ENCODE results near the gene SEPTIN10.

SEPTIN10 gene

DNA sequence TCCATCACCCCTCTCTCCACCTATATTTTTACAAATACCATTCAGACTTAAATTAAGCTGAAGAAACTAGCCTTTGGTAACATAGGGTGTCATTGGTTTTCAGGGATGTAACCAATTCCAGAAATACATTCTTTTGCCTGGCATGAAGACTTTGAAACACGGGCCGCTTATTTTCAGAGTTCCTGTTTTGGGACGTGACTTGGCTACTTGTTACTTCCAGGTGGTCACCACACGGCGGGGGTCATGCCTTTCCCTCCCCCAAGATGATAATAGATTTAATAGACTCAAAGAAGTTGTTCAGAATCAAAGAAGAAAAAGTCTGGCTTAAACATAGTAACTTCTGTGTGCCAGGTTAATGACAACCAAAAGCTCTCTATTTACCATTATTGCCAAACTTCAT, 110.6 kb downstream of the SEPTIN10 start:
- no peaks in the 10 kb centered on the region for H3K4me1 ChIP-seq (ENCODE audit: insufficient read depth, low read length)
- no peaks in the 10 kb centered on the region; the same call in 1 of the 2 replicates for H3K36me3 ChIP-seq (ENCODE audit: insufficient read depth, low read length)
- no peak overlapping the region for H3K9ac ChIP-seq (ENCODE audit: low read depth, low read length)
- no peaks in the 10 kb centered on the region for H3K9me3 ChIP-seq (ENCODE audit: control insufficient read depth, insufficient read depth, low read length)

DNA sequence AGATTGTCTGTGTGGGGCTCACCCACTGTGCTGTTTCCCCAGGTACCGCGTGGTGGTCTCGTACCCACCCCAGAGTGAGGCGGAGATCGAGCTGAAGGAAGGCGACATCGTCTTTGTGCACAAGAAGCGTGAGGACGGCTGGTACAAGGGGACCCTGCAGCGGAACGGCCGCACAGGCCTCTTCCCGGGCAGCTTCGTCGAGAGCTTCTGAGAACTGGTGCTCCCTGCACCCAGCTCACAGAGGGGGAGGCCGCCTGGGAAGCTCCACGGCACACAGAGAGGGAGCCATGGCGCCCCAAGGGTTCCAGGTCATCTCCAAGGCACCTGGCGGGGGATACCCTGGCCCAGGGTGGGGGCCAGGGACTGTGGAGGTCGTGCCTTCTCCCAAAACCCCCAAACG, 112.3 kb downstream of the SEPTIN10 start:
- H3K9ac ChIP-seq (ENCODE audit: low read depth, low read length), result no peak overlapping the region
- H3K36me3 ChIP-seq (ENCODE audit: insufficient read depth, low read length), result no peaks in the 10 kb centered on the region
- H3K9me3 ChIP-seq (ENCODE audit: control insufficient read depth, insufficient read depth, low read length), result no peaks in the 10 kb centered on the region
- no peaks in the 10 kb centered on the region for H3K4me1 ChIP-seq (ENCODE audit: insufficient read depth, low read length)

DNA sequence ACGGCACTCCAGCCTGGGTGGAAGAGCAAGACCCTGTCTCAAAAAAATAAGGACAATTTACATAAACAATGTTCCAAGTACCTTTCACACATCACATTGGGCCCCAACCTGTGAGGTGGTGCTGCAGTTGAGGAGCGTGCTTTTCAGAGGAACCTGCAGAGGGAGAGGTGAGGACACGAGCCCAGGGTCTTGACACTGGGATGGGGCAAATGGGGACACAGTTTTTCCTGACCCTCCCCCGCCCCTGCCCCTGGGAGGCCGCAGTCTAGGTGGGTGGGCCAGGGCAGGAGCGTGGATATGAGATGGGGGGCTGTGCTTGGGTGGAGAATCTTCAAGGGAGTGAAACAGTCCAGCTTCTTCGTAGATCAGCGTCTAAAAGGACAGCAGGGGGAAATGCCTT, 112.9 kb downstream of the SEPTIN10 start:
- Histone ChIP-seq H3K36me3 (ENCODE audit: insufficient read depth, low read length) (no peaks in the 10 kb centered on the region), H3K9me3 (ENCODE audit: control insufficient read depth, insufficient read depth, low read length) (no peaks in the 10 kb centered on the region), H3K4me1 (ENCODE audit: insufficient read depth, low read length) (no peaks in the 10 kb centered on the region), H3K9ac (ENCODE audit: low read depth, low read length) (no peak overlapping the region)

DNA sequence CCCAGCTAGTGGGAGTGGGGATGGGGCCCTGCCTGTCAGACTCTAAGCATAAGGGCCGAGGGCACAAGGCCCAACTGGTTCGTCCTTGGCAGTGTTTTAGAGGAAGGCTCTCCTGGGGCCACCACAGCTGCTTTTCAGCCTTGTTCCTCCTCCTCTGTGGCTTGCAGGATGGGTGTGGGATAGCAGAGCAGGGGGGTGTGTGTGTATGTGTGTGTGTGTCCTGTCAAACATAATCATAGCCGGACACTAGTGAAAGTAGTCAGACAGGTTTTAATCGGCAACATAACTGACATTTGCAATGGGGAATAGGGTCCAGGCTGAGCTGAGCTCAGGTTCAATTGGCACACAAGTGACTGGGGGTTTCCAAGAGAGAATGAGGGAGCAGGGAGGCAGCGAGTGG, 114.2 kb downstream of the SEPTIN10 start:
- no peaks in the 10 kb centered on the region for H3K36me3 ChIP-seq (ENCODE audit: insufficient read depth, low read length)
- no peaks in the 10 kb centered on the region for H3K4me1 ChIP-seq (ENCODE audit: insufficient read depth, low read length)
- H3K9ac ChIP-seq (ENCODE audit: low read depth, low read length), result no peak overlapping the region

DNA sequence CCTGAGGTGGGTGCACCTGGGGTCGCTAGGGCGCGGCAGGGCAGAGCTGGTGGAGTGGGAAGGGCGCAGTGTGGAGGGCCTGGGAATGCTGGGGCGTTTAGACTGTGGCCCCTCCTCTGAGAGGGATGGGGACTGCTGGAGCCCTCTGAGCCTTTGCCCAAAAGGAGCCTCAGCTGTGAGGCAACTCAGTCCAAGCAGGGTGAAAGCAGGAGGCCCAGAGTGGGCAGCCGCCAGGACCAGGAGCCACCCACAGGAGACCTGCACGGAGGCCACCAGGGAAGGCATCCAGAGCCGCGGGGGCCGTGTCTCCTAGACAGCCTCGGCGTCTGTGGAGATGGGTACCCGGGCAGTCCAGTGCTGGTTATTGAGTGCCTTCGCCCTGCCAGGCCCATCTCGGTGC, 114.9 kb downstream of the SEPTIN10 start:
- no peaks in the 10 kb centered on the region for H3K9me3 ChIP-seq (ENCODE audit: control insufficient read depth, insufficient read depth, low read length)
- H3K4me1 ChIP-seq (ENCODE audit: insufficient read depth, low read length), result no peaks in the 10 kb centered on the region
- no peaks in the 10 kb centered on the region for H3K36me3 ChIP-seq (ENCODE audit: insufficient read depth, low read length)
- H3K9ac ChIP-seq (ENCODE audit: low read depth, low read length), result no peak overlapping the region

More for the DNA sequence above, 114.2 kb downstream of the SEPTIN10 start:
- no peaks in the 10 kb centered on the region for H3K9me3 ChIP-seq (ENCODE audit: control insufficient read depth, insufficient read depth, low read length)

DNA sequence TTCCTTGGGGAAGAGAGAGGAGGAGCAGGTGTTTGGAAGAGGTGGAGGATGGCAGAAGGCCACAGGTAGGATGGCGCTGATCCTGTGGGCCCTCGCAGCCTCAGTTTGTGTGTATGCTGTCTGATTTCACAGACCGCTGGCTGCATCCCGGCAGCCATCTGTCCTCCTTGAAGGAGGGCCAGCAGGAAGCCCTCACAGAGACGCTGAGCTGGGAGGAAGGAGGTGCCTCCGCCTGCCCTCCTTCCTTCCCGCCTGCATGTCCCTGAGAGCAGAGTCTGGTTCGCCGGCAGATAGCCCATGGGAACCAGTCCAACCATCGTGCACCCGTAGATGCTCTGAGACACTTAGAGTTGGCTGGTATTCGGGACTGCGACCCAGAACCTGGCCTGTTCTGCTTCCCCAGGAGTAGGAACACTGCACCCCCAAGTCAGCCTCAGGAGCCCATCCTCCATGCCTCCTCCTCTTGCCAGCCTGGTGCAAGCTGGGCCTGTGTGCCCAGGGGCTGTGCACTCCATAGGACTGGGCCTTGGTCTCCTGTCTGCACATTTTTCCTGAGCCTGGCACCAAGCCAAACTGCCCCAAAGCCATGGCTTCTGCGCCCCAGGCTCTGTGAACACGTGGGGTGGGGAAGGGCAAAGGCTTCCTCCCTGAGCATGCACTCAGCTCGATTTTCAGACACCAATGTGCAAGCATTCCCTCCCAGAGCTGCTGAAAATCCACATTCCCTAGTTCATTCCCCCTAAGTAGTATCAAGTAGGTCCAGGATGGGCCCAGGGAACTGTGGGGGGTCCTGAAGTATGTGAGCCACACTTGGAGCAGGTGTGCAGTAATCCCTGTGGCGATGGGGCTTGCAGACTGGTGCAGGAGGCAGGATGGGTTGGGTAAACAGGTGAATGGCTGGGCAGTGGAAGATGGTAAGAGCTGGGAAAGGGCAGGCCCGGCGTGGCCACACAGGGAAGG, 115.6 kb downstream of the SEPTIN10 start:
- no peaks in the 10 kb centered on the region for H3K36me3 ChIP-seq (ENCODE audit: insufficient read depth, low read length)
- H3K4me1 ChIP-seq (ENCODE audit: insufficient read depth, low read length), result no peaks in the 10 kb centered on the region
- H3K9ac ChIP-seq (ENCODE audit: low read depth, low read length), result no peak overlapping the region
- no peaks in the 10 kb centered on the region for H3K9me3 ChIP-seq (ENCODE audit: control insufficient read depth, insufficient read depth, low read length)

DNA sequence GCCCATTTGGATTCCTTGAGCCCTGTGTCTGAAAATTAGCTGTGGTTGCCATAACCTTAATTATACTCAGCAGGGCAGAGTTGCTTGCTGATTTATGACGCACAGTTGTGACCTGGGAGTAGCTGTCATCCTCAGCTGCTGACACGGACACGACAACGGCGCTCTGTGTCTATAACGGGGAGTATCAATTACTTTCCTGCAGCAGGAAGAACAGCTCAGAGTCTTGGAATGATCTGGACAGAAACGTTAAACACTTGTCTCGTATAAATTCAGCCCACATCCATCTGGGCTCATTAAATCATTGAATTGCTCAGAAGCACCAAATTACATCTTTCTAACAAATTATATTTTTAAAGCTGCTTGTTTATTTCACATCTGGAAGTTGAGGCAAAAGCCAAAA, 116.3 kb downstream of the SEPTIN10 start:
- no peak overlapping the region for H3K9ac ChIP-seq (ENCODE audit: low read depth, low read length)
- no peaks in the 10 kb centered on the region for H3K4me1 ChIP-seq (ENCODE audit: insufficient read depth, low read length)
- H3K36me3 ChIP-seq (ENCODE audit: insufficient read depth, low read length), result no peaks in the 10 kb centered on the region

DNA sequence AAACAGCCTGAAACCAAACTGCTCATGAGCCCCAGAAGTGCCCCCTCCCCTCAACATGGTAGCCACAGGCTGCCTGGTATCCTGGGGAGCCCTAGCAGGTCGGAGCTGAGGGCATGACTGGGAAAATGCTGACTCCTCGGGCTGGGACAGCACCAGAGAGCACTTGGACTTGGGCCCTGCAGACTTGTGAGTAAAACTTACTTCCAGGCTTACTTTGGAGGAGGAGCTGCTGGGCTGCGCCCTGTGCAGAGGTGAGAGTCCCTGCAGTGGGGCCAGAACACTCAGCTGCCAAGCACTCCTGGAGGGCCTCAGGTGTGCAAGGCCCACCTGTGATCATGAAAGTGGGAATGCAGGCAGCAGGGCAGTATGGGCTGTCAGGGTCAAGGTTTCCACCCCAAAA, 119.4 kb downstream of the SEPTIN10 start:
- H3K4me1 ChIP-seq (ENCODE audit: insufficient read depth, low read length), result no peaks in the 10 kb centered on the region

More for the DNA sequence above, 116.3 kb downstream of the SEPTIN10 start:
- H3K9me3 ChIP-seq (ENCODE audit: control insufficient read depth, insufficient read depth, low read length), result no peaks in the 10 kb centered on the region

DNA sequence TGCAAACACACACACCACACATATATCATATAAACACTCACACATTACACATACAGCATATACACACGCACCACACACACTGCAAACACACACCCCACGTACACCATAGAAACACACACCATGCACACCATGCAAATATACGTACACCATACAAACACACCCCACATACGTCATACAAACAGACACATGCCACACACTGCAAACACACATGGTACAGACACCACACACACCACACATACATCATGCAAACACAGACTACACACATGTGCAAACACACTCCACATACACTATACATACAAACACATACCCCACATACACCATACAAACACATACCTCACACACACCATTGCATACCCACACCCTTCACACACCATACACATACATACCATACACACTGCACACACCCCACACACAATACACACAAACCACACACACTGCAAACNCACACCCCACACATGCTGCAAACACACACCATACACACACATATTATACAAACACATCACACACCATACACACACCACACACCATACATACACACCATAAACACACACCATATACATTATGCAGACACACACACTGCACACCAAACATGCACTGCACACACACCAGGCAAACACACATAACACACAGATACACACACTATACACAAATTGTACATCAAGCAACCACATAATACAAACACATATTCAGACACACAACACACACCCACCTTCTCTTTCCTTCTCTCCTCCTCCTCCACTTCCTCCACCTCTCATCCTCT, 120.4 kb downstream of the SEPTIN10 start:
- H3K9me3 ChIP-seq (ENCODE audit: control insufficient read depth, insufficient read depth, low read length), result no peaks in the 10 kb centered on the region

More for the DNA sequence above, 119.4 kb downstream of the SEPTIN10 start:
- Histone ChIP-seq H3K36me3 (ENCODE audit: insufficient read depth, low read length) (no peaks in the 10 kb centered on the region), H3K9me3 (ENCODE audit: control insufficient read depth, insufficient read depth, low read length) (no peaks in the 10 kb centered on the region), H3K9ac (ENCODE audit: low read depth, low read length) (no peak overlapping the region)

More for the DNA sequence above, 120.4 kb downstream of the SEPTIN10 start:
- H3K4me1 ChIP-seq (ENCODE audit: insufficient read depth, low read length), result no peaks in the 10 kb centered on the region
- H3K36me3 ChIP-seq (ENCODE audit: insufficient read depth, low read length), result no peaks in the 10 kb centered on the region
- H3K9ac ChIP-seq (ENCODE audit: low read depth, low read length), result no peak overlapping the region
